GM18520 (cell line): Measurements from ENCODE around the gene KCNK16.
"Not testable (repeated sequence)": the region's sequence is repeated elsewhere in the genome, so short reads cannot be mapped to it uniquely, and the experiment has no call there.

Source experiments
- ATAC-seq: cut with Tn5 transposase; IDR thresholded peaks from one replicate; pipeline ENCODE4 v1.9.1; 2021; ENCODE audit not compliant: unreplicated experiment

KCNK16 gene

DNA sequence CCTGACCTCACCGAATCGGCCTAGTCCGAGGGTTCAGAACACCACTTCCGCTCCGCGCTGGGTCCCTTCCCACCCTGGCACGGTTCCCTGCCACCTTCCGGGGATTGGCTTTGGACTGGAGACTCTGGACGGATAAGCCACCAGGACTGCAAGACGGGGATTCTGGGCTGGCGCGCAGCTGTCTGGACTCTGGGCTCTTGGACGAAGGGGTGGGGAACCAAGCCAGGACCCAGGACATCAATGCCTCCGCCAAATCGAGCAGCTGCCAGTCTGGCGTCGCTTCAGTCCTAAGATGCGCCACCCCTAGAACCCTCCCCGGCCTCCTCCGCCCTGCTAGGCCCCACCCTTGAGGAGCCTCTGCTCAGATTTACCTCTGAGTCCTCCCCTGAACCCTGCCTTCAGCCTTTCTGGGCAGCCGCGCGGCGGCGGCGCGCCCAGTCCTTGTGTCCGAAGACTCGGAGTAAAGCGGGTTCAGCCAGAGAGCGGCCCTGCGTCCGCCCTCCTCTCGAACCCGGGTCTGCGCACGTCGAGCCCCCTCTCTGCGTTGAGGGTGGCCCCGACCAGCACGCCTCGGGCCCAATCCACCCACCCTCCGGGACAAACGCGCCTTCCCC lies 9.5 kb downstream of the KCNK16 start:
- no peak for ATAC-seq

DNA sequence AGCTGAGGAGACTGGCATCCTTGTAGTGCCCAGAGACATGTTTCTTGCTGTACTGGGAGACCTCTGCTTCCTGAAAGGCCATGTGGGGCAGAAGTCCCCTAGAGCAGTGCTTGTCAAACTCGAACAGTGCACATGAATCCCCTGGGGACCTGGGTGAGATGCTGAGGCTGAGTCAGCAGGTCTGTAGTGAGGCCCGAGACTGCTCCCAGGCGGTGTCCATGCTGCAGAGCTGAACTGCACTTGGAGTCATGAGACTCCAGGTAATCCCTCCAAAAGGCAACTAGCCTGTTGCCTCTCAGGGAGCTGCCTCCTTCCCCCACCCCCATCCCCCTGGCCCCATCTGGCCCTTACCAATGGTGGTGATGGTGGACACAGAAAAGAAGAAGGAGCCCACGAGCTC lies 12.0 kb downstream of the KCNK16 start:
- ATAC-seq: no peak

DNA sequence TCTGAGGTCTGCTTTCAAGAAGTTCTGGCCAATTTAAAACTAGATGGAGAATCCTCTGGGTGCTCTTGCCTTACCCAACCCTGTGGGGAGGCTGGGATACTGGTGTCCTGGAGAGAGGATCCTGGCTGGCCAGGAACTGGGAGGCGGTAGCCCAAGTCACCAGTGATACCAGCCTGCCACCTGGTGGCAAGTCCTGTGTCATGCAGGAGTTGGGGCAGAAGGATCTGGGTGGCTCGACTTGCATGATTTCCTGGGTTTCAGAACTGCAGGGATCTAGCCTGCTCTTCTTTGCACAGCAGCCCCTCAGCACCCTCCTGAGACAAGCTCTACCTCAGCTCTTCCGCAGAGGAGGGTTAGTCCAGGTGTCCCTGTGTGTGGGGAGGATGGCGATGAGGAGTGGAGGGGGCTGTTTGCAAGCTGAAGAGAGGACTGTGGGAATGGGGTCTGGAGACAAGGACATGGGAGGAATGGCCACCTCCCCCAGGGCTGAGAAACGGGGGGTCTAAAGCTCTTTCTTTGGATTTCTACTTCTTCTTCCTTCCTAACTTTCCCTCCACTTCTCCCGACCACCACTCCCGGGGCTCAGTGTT lies 12.5 kb downstream of the KCNK16 start:
- no peak for ATAC-seq

DNA sequence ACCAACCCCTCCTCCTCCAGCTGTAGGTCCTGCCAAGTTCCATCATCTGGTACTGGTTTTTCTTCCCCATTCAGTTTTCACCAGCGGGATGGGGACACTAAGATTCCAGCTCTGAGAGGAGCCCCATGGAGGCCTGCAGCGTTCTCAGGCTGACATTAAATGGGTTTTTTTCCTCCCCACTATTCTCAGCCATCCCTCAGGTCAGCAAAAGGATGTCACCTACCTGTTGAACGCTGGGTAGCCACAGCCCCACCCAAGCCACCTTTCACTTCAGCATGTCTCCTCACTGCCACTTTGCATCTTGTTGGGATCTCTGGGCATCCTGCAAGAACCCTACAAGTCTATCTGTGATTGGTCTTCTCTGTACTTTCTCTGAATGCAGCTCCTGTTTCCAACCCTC lies 15.0 kb downstream of the KCNK16 start:
- ATAC-seq: no peak

DNA sequence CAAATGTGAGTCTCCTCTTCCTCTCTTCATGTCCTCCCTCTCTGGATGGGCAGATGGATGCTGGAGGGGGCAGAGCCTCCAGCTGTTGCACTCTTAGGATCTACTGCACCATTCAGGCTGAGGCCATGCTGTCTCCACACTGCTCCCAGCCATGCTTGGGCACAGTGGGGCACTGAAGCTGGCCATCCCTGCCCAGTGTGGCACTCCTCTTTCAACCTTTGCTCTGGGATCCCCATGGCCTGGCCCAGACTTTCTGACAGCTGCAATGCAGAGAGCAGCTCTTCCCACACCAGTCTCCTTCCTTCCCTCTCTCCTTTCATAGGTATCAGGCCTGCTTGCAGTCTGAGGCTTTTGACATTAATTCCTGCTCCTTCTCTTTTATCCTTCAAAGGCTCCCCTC lies 17.6 kb downstream of the KCNK16 start:
- ATAC-seq: no peak

DNA sequence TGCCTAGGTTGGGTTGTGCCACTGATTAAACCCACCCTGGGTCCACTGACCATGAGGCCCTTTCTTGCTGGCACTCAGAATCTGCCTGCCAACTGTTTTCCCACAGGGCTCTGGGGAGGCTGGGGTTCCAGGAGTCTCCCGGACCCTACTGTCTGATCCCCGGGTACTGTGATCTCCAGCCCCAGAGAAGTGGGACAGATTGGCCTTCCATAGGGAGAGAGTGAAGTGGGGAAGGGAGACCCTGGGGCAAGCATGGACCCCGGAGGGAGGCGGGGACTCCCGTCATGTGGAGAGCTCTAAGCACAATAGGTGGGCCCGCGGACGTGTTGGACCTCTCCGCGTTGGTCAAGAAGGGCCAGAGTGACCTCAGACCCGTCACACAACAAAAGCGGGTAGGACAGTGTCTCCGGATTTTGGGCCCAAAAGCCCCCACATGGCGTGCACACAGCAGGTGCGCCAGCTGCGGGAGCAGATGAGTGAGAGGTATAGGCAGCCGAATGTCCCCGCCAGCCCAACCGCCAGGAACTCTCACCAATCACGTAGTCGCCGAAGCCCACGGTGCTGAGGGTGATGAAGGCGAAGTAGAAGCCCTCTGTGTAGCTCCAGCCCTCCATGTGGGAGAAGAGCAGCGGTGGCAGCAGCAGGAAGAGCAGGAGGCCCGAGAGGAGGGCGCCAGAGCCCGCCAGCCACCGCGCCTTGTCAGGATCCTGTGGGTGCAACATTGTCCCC lies 18.9 kb downstream of the KCNK16 start:
- ATAC-seq: no peak

DNA sequence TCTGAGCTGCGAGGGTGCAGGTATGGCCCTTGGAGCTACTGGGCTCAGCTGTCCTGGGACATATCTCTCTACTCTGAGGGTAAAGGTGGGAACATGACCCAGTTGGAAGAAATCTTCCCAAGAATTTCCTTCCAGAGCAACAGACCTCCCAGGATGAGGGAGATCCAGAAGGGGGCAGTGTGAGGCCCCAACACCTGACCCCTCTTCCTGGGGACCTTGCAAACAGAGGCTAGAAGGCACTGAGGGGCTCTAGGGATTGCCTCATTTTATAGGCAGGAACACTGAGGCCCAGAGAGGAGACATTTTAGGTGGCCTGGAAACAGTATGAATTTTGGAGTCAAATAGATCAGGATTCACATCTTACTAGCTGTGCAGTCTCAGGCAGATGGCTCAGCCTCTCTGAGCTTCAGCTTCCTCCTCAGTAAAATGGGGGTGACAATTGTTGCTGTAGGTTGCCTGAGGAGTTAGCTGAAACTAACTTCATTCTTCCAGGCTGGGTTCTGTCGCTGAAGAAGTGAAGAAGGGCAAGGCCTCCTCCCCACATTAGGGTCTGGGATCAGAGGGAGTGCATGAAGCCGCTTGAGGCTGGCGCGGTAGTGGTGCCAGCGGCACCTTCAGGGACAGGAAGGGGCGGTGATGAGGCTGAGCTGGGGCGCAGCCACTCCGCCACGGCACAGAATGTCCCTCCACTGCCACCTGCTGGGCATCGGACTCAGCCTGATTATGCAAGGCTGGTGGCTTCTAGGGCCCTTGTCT lies 19.7 kb downstream of the KCNK16 start:
- peak; percentile 58 for ATAC-seq

DNA sequence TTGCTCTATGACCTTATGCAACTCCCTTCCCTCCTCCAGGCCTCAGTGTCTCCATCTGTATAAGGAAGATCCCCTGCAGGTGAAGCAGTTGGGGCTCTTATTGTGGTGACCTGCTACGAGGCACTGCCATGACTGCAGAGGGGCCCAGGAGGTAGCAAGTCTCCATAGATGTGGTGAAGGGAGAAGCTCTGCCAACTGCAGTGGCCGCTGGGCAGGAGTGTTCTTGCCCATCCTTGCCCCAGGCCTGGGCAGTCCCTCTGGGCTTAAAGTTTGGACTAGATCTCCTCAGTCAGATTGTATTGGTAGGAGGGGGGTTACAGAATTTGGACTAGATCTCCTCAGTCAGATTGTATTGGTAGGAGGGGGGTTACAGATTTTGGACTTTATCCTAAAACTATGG lies 20.5 kb downstream of the KCNK16 start:
- no peak for ATAC-seq

DNA sequence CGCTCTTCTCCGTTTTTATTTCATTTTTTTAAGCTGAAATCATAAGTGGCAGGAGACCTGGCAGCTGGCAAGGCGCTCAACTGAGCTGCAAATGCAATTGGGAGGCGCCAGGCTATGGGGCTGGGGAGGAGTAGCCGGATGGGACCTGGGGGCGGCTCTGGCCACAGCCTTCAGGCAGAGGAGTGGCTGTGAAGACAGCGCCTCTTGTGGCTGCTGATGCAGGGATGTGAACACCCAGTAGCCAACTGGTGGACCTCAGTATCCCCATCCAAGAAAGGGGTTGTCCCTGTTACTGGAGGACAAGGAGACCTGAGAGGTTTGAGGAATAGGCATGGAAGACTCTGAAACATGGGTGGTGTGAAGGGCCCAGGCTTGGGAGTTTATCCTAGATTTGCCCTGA lies 20.9 kb downstream of the KCNK16 start:
- no peak for ATAC-seq

DNA sequence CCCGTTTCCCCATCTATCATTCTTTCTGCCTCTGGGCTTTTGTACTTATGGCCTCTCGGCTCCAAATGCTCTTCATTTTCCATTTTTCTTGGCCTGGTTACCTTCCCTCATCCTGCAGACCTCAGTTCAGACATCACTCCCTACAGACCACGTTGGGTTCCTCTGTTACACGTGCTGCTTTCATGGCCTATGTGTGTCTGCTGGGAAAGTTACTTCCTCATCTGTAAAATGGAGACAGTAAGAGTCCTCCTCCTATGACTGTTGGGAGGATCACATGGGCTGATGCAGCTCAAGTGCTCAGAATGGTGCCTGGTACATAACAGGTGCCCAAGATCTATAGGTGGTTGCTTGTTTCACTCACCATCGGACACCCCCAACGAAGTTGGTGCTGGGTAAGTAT lies 21.8 kb downstream of the KCNK16 start:
- no peak for ATAC-seq

DNA sequence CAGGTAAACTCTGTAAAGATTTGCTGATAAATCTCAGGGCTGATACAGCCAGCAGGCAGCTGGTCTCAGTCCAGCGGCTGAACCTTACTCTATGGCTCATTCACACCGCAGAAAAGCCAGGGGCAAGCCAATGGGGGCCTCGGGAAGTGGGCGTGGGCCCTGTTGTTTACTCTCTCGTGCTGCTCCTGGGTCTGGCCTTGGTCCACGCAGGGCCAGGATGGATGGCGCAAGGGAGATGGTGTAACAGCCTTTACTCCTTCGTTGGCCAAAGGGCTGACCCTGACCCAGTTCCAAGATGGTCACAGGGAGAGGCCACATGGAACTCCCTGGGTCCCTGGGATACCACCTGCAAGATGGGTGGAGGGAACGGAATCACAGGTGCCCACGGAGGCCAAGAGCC lies 24.4 kb downstream of the KCNK16 start:
- ATAC-seq: no peak

DNA sequence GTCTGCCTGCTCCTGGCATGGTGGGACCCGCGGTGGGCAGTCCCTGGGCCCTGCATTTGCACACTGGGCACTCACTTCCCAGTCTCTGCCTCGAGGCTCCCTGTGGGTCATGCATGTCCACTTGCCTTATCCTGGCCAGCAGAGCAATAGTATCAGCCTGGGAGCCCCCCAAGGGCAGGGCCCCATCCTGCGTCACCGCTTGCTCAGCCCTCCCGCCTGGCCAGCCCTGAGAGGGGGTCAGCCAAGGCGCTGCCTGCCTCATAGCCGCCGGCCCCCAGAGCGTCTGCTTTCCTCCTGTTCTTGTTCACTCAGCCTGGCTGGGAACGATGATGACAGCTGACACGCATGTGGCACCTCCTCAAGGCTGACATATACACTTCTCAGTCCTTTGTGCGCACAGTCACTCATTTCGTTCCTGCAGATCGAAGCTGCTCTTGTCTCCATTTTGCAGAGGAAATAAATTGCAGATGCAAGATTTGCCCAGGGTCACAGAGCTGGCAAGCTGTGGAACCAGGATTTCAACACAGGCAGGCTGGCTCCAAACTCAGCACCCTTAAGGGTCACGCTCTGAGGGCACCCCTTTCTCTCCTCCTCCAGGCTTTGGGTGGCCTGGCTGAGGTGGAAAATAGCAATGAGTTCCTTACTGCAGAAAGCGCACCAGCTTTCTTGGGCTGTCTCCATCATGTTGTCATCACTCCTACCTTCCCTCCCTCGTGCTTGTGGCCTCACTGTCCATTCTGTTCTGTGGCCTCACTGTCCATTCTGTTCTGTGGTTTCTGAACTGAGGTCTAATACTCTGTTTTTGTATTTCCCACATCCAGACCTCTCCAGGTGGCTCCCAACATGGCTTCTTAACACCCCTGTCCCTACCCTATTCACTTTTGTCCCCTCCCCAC lies 25.5 kb downstream of the KCNK16 start:
- no peak for ATAC-seq

DNA sequence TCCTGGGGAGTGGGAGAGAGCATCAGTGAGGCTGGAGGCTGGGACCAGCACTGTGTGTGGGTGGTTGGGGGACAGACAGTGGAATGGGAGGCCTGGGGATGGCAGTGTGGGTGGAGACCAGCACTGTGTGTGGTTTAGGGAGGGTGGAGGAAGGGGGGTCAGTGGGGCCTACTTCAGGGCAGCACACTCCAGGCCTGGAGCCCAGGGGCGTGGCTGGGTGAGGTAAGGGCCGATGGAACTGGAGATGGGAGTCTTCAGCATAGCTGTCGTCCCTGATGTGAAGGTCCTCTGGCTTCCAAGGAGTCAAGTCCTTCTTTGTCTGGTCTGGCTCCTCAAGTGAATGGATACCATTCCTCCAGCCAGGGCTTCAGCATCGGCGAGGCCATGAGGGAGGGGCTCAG lies 26.9 kb downstream of the KCNK16 start:
- no peak for ATAC-seq

DNA sequence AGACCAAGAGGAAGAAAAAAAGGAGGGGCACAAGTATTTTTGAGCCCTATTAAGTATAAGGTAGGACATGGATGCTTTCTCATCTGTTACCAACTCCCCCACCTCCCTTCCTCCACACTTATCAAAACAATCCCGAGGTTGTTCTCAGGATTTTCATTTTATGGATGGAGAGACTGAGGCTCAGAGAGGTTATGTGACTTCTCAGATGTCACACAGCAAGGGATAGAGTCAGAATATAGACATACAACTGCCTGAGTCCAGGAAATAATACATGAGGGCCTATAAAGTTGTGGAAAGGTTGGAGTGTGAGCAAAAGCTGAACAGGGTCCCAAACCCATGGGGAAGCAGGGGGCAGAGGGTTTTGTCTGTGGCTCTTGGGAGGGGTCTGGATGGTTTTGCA lies 27.6 kb downstream of the KCNK16 start:
- no peak for ATAC-seq

DNA sequence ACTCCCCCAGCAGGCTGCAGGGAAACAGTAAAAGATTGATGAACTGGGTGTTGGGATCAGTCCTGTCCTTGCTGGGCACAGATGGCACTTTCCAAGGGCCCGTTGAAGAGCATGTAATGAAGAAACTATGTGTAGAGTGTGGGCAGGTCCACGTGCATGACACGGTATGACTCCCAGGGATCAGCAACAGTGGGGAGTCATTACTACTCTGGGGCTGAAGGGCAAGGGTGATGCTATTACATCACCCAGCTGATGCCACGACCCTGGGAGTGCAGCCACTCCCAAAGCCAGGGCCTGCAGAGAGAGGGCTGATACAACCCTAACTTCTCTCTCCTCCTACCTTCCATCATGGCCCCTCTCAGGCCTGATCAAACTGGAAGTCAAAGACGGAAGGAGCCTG lies 28.4 kb downstream of the KCNK16 start:
- no peak for ATAC-seq

DNA sequence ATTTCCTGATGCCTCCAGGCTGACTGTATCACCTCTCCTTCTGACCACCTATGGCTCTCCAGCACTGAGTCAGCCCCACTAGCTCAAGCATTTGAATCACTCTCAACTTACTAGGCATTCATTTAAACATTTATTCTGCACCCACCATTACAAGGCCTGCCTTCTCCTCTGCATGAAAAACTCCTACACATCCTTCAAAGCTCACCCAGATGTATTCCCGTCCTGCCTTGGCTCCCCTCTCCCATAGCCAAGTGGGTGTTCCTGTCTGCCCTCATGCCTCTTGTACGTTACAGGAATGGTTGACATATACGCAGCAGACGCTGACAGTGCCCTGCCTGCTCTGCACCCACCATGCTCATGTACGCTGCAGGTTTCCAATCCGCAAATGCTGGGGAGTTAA lies 29.9 kb downstream of the KCNK16 start:
- ATAC-seq: no peak

DNA sequence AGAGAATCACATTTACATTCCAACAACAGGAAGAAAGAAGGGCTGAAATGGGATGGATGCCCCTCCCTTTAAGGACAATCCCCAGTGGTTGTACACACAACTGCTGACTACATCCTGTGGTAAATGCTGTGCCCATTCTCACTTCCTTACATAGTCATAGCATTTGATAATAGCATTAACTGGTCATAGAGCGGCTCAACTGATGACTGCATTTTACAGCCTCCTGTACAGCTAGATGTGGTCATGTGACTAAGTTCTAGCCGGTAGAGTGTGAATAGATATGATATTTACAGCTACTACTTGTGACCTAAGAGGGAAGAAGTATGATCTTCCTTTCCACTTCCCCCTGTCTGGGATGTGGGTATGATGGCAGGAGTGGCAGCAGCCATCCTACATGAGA lies 33.0 kb downstream of the KCNK16 start:
- ATAC-seq: no peak

DNA sequence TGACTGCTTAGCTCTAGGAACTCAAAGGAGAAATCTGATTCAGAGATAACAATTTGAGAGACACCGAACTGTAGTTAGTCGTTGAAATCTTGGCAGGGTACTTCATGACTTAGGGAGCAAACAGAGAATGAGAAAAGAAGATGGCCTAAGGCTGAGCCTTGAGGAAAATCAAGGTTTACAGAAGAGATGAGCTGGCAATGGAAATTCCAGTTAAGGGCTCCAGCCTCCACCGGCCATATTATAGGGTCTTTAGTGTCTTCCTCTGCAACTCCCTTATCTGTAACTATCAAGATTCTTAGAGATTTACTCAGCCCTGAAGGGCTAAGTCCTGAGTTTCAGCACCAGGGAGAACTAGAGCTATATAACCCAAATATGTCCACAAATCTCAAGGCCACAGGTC lies 34.9 kb downstream of the KCNK16 start:
- no peak for ATAC-seq

DNA sequence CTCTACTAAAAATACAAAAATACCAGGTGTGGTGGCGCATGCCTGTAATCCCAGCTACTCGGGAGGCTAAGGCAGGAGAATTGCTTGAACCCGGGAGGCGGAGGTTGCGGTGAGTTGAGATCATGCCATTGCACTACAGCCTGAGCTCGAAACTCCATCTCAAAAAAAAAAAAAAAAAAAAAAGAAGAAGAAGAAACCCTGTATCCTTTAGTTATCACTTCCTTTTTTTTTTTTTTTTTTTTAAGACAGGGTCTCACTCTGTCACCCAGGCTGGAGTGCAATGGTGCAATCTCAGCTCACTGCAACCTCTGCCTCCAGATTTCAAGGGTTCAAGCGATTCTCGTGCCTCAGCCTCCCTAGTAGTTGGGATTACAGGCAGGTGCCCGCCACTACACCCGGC lies 35.9 kb downstream of the KCNK16 start:
- ATAC-seq: not testable (repeated sequence)

DNA sequence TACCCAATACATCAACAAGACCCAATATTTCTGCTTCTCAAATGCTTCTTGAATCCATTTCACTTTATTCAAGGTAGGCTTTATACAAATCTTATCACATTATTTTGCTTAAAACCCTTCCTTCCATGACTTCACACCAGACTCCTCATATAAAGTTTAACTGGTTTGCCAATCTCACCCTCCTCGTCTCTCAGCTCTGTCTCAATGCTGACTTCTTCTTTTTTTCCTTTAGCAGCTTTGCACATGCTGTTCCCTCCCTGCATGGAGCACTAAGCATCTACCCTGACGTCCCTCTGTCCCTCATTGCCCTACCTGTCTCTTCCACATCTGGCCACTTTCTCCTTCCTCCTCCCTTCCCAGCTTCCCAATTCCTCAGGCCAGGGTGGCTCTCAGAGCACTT lies 39.7 kb downstream of the KCNK16 start:
- ATAC-seq: no peak
